NCI-H187 treated with DMSO at 0.1 percent for 48 hours (cell line): ENCODE measurements around the gene ANP32E.

Experiments
- DNase-seq: peaks from one replicate; lab custom pipeline; 2025; lab: John Stamatoyannopoulos, UW

Gene ANP32E

DNA sequence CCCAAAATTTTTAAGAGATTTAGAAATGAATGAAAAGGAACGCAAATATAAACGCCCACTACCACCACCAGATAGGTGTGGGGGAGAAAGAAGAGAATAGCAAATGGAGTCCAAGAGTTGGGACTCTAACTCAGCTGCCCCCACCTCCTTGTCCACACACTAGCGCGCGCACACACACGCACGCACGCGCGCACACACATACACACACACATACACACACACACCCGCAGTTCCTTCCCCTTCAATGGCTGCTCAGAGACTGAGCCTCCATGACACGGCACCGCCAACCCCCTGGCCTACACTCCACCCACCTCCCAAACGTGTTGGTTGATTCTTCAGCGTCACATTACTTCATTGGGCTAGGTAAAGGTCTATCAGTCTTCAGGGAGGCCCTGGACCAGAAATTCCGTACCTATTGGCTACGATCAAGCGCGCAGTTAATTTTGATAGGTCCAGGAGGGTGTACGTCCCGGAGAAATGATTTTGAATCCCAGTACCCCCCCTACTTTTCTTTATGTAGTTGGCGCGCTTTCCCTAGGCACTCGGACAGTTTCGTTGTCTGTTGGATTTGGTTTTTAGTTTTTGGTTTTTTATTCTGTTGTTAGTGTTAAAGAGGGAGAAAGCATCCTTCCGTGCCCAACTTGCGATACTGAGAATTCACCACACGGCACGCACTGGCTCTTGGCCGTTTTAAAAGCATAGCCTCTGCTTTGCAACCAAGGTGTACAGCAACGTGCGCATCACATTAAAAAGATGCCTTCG is at the start of gene ANP32E:
Gene ANP32E, minus strand, starts transcription at position 261 of the 762 bp plus-strand sequence. CDS start 326 bp downstream, outside the sequence.
- peak; percentile 100 for DNase-seq

DNA sequence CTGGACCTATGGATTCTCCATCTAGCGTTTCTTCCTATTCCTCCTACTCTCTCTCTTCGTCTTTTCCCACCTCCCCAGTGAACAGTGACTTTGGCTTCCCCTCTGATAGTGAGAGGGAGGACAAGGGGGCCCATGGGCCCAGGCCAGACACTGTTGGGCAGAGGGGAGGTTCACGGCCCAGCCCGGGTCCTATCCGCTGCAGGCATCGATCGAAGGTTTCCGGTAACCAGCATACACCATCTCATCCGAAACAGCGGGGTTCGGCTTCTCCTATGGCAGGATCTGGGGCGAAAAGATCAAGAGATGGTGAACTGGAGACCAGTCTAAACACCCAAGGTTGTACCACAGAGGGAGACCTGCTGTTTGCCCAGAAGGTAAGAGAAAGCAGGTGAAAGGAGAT is 47.3 kb upstream of the ANP32E start:
- no peak for DNase-seq

DNA sequence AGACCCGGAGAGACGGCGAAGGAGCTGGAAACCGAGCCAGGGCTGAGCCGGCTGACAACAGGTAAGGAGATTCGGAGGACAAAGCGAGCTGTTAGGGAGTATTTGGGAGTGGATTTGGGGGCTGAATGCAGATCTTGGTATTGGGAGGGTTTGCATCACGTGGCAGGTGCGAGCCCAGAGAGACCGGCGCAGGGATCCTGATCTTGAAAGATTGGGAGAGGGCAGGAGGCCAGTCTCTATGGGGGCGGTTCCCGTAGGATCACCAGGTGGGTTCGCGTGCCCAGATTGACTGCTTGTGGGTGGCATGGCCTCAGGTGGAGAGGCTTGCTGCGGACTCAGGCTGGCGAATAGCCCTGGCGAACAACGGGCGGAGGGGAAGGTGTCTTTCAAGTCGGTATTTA is 46.6 kb upstream of the ANP32E start:
- DNase-seq = no peak

DNA sequence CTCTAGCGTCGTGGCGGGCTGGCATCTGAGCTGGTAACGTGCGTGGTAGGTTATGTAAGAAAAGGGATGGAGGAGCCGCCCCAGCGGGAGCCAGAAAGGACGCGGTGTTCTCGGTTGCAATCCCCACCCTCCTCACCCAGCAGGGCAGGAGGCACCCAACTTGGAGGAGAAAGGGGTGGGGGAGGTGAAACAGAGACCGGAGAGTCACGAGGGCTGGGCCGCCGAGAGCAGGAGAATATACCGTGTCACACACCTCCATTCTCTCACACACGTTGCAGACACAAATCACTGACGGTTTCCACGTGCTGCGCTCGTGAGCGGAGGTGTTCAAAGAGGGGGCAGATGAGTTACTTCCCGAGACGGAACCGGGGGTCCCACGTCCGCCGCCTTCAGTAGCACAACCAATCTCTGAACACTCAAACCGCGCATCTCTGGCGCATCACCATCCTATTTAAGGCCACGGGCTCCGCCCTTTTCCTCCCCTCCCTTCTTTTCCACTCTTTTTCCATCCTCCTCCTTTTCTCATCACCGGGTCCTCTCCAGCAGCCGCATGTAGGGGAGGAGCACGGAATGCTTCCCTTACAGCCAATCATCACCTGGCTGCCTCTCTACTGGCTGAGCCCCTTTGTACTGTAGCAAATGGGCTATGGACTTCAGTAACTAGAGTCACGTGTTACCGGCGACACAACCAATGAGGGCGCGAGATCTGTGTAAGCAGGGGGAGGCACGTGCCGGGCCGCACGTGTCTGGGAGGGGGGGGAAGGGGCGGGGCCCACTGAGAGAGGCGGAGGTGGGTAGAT is 46.0 kb upstream of the ANP32E start, which contains the start of gene CIART:
Gene CIART, plus strand, starts transcription at position 797 of the 800 bp plus-strand sequence. CDS start 714 bp downstream, outside the sequence.
- peak; percentile 100 for DNase-seq

DNA sequence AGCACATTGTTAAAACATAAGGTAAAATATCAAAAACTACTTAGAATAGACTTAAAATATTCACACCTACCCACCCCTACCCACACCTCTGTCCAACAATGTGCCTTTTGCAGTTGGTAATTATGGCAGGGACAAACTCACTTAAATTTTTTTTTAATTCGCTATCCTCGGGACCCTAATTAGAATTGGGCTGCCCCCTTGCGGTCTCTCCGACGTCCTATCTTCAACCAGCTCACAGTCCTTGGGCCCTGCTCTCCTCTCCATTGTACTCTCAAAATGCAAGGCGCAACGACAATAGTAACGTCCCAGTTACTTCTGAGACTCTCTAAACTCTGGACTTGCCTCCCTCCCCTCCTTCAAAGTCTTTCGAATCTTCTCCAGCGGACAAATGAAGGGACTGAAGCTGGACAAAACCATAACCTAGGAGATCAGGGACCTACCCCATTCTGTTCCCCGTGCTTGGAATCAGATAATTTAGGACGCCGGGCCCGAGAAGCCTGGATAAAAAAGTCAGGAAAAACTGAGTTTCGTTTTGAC is 45.4 kb upstream of the ANP32E start:
- peak; percentile 83 for DNase-seq

DNA sequence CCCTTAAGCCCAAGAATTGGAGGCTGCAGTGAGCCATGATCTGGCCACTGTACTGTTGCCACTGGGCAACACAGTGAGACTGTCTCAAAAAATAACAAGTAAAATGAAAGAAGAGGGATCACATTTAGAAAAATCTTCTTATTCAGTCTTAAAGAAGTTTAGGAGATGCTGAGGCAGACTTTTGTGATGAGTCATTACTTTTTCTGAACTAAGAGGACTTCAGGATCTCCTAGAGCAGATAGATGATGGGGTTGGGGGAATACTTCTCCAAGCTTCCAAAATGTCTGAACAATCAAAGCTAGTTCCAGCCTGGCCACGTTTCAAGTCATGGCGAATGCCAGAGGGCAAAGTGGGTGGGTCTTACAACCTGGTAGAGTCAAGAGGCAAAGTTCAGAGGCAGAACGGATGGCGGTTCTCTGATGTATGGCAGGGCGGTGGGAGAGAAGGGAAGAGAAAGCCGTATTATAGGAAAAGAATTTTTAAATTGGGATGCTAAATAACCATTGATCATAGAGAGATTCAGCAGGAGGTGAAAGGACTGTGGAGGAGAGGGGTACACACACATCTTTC is 44.3 kb upstream of the ANP32E start:
- no peak for DNase-seq

DNA sequence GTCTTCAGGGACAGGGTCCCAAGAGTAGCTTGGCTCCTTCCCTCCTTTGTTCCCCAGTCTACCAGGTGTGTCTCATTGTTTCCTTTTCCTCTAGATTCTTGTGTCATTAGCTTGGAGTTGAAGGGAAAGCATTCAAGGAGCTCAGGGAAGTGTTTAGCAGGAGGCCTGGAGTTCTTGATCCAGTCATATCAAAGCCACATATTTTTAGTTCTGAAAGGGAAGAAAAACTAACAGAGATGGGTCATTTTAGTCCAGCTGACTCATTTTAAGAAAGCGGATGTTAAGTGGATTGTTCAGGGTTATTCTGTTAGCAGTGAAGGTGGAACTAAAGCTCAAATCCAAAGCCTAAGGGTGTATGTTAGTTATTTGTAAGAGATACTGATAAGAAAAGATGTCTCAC is 37.4 kb upstream of the ANP32E start:
- DNase-seq = no peak

DNA sequence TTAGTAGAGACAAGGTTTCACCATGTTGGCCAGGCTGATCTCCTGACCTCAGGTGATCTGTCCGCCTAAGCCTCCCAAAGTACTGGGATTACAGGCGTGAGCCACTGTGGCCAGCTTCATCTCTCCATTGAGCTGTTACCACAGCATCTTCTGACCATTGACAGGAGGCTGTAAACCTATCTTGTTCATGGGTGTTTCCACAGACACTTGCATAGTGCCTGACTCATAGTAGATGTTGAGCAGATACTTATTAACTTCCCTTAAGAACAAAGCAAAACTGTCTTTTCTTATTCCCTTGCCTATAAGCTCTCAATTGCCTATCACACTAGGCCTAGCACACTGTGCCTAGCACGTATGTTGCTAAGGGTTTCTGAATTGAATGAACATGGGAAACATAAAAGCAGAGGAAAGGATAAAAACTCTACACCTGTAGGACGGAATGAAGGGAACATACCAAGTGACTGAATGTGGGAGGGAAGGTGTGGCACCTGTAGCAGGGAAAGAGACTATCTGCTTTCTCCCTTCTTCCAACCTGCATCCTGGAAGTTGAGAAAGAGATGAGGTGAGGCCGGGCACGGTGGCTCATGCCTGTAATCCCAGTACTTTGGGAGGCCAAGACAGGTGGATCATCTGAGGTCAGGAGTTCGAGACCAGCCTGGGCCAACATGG is 35.5 kb upstream of the ANP32E start:
- no peak for DNase-seq

DNA sequence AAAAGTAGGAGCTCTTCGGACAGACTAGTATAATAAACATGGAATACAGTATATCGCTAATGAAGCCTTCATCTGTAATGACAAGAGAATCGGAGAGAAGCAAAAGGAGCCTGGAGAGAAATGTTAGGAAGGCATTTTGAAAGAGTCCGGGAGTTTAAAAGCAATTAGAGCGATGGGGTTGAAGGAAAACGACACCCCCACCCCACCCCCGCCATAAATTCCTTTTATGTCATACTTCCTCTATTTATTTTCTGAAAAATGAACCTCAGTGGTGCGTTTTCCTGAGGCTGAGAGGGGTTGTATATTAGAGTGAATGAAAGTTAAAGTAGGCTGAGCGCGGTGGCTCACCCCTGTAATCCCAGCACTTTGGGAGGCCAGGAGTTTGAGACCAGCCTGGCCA is 33.5 kb upstream of the ANP32E start:
- no peak for DNase-seq

DNA sequence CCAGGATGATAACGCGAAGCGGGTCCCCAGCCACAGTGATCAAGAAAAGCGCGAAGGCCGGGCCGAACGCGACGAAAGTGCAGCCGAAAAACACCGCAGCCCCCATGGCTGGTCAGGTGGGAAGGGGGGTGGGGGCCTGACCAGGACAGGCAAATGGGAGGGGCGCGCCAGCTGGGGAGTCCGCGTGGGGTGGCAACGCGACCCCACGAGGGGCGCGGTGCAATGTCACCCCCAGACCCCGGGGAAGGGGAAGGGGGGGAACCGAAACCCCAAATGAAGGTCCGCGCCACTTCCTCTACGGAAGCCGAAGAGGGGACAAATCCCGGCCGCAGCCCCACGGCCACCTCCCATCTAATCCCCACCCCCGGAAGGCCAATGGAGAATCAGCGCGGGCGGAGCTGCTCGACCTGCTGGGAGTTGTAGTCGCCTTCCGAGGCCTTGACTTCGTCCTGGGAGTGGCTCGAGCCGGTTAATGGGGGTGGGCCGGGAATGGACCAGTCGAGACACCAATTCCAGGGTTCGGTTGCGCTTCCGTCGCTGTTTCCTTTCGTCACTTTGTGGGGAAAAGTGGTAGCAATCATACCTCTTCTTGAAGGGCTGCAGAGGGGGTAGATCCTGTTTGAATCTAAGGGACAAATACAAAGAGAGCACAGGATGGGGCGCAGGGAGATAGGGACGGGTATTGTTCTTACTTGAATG is 32.9 kb upstream of the ANP32E start, which contains the start of gene APH1A:
Gene APH1A, minus strand, starts transcription at position 312 of the 699 bp plus-strand sequence. Its CDS starts 206 bp downstream, at position 106.
- DNase-seq = peak; percentile 98

DNA sequence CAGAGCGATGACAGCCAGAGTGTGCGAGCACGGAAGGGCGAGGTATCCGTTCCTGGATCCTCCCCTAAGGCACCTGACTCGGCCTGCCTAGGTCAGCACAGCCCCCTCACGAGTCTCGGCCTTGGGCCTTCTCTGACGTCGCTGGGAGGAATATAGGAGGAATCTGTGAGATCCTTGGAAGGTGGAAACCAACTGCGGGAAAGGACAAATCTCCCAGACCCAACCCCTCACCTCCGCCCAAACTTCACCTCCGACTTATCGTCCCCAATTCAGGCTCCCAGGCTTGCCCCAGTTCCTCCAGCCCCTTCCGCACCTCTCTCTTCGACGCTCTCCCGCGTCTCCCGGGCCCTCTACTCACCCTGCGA is 32.4 kb upstream of the ANP32E start:
- DNase-seq = no peak

DNA sequence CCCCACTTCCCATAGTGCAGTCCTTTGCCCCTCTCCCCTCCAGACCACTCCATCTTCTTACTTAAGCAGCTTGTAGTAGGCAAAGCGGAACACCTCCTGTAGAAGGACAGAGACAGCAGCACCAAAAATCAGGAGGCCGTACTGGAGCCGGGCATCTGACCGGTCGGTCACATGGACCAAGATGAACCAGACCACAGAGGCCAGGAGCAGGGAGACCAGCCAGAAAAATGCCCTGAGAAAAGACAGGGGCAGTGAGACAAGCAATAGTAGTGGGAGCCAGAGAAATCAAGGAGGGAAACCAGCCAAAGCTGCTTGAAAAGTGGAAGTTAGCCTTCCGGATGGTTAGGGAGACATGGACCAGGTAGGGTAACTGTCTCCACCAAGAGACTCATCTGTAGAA is 32.0 kb upstream of the ANP32E start:
- DNase-seq = no peak

DNA sequence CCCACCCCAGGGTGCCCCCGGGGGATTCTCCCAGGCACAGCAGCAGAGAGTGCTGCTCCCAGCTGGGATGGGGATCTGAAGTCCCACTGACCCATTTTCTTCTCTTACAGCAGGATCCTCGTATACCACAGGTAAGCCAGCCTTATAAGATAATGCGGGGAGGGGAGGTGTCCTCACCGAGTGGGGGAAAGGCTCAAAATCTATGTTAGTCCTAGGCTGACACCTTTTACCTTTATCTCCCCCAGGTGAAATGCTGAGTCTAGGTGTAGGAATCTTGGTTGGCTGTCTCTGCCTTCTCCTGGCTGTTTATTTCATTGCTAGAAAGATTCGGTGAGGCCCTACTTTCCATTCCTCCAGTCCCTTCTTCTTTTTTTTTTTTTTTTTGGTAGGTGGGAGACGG is 27.6 kb upstream of the ANP32E start:
- no peak for DNase-seq

DNA sequence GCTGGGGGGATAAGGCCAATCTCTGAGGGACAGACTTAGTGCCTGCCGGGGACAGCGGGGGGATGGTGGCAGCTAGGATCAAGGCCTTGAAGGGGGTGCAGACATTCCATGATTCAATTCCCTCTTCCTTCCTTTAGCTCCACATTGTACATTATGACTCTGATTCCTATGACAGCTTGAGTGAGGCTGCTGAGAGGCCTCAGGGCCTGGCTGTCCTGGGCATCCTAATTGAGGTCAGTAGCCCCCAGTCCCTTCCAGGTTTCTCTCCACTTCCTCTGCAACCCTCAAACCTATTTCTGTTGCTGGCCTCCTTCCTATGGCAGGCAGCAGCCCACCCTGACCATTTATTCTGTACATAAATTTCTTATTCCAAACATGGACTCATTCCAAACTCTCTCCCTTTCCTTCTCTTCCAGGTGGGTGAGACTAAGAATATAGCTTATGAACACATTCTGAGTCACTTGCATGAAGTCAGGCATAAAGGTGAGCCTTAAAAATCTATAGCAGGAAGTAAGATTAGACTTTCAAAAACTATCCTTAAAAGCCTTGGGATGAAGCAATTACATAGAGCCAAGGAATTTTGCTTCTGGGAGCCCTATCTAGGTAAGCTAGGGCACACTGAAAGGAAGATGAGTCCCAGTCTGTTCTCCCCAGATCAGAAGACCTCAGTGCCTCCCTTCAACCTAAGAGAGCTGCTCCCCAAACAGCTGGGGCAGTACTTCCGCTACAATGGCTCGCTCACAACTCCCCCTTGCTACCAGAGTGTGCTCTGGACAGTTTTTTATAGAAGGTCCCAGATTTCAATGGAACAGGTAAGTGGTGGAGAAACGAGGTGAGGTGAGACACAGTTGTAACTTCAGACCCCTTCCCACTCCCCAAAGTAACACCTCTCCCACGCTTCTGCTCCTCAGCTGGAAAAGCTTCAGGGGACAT is 26.7 kb upstream of the ANP32E start:
- no peak for DNase-seq

DNA sequence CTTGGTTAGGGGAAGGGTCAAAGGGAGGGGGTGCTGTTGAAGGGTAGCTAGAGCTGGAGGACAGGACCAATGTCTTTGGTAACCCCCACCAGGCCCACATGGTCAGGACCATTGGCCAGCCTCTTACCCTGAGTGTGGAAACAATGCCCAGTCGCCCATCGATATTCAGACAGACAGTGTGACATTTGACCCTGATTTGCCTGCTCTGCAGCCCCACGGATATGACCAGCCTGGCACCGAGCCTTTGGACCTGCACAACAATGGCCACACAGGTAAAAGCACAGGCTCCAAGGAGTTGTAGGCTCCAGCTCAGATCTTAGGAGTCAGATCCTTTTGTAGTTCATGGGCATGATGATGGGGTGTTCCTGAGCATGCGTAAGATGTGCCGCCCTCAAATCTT is 25.5 kb upstream of the ANP32E start:
- DNase-seq = no peak

DNA sequence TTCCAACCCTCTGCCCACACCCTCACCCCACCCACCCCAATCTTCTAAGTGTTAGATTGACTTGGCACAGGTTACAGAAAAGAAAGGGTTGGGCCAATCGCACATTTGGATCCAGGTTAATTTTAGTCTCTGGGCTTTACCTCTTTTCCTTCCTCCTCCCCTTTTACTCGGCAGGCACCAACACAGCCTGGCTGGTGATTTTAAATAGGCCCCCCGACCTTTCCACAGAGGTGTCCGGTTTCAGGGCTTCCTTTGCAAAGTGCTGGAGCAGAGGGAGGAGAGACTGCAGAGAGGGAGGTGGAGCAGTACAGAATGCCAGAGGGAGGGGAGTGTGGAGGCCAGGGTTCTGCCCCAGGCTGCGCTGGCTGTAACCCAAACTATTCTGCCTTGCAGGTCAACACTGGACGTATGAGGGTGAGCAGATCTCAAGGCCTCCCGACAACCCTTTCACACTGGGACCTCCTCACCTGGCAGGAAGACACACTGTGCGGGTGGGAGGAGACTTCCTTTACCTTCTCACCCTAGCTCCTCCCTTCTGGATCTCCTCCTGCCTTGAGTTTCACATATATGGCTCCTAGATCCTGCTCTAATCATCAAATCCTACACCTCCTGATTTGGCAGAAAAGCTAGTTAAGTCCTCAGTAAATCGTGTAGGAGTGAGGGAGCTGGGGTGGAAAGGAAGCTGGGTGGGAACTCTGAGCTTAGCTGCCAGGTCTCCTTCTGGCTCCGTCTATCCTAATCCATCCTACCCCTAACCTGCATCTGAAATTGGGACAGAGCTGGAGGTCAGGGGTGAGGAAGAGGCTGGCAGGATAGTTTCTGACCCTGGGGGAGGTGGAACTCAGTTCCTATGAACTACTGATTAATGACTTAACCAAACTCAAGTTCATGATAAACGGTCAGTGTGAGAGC is 24.1 kb upstream of the ANP32E start:
- peak; percentile 58 for DNase-seq

DNA sequence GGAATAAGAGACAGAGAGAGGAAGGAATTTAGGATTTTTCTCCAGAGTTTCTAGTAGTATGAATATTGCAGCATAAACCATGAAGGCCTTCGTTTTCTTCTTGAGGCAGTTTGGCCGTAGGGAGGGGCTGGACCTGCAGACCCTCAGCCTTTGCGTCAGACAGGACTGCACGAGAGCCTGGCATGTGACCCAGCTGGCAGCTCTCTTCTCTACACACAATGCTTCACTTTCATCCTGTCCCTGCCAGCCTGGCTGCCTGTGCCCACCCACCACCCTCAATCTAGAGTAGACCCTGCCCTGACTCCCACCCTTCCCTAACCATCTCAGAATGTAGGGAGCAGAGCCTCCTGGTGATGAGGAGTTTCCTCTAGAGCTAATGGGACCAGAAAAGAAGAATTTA is 23.3 kb upstream of the ANP32E start:
- DNase-seq = no peak

DNA sequence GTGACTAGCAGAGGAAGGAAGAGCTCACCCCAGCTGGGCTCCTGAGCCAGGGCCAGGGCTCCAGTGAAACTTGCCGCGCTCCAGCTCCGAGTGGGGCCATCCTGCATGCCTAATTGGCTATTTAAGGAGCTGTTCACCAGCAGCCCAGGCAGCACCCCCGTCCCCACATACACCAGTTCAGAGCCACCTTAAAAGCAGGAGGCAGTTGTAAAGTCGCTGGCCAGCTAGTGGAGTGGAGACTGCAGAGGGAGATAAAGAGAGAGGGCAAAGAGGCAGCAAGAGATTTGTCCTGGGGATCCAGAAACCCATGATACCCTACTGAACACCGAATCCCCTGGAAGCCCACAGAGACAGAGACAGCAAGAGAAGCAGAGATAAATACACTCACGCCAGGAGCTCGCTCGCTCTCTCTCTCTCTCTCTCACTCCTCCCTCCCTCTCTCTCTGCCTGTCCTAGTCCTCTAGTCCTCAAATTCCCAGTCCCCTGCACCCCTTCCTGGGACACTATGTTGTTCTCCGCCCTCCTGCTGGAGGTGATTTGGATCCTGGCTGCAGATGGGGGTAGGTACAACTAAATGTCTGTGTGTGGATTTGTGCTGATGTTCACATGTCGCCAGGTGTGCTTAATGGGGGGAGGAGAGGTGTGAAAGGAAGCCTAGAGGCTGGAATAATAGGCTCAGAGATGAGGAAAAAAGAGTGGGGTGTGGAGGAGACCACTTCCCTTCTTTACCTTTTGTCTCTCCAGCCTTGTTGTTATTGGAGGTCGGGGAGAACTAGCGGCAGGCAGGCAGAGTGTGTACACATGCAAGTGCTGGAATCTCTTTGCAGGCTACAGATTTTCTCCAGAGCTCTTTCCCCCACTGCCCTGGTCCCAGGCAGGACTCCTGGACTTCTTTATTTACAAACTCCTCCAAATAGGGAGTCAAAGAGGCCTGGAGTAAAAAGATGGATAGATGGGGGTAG is 22.0 kb upstream of the ANP32E start, which contains the start of gene CA14:
Gene CA14, plus strand, starts transcription at position 151 of the 962 bp plus-strand sequence. Its CDS starts 355 bp downstream, at position 506.
- no peak for DNase-seq
